ENCODE results near the gene DYNAP.

DYNAP gene, protein sequence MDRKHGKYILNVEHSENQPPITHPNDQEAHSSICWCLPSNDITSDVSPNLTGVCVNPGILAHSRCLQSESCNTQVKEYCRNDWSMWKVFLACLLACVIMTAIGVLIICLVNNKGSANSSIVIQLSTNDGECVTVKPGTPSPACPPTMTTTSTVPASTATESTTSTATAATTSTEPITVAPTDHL

DNA sequence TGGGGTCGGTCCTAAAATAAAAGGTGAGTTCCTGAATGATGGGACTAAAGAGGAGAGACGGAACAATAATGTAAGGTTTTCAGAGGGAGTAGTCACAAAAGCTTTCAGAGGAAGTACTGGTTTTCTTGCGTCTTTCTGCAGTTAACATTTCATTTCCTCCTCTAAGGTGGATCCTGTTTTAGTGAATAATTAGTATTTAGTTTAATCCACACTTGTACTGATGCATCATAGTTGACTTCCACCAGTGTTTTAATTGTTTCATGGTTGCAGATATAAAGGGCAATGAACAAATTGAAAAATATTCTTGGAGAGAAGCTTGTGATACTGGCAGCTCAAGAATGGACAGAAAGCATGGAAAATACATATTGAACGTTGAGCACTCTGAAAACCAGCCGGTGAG lies at the start of gene DYNAP:
TSS of gene DYNAP (plus strand) at position 301 of the 400 bp plus-strand sequence. CDS start at position 339, 38 bp downstream.
- Histone ChIP-seq H3K79me2 (ENCODE audit: control insufficient read depth, low read length) (no peaks in the 10 kb centered on the region), H3K27me3 (ENCODE audit: control insufficient read depth, low read length) (peaks cover 4% of the 10 kb centered on the region; the same call in 1 of the 2 replicates), H3K9me2 (replicated peaks; ENCODE audit: control insufficient read depth, low read length) (no peaks in the 10 kb centered on the region), H3K36me3 (ENCODE audit: control insufficient read depth, low read length) (no peaks in the 10 kb centered on the region), H3F3A (ENCODE audit: control insufficient read depth, insufficient read depth) (no peaks in the 10 kb centered on the region), H3K9me3 (ENCODE audit: control insufficient read depth, insufficient read depth, low read length) (no peaks in the 10 kb centered on the region), H4K20me1 (ENCODE audit: control insufficient read depth, insufficient read depth, low read depth, low read length) (no peaks in the 10 kb centered on the region), H3K4me3 (ENCODE audit: low read length) (no peak within 1 kb of the TSS), H3K4me2 (ENCODE audit: low read length) (no peak within 1 kb of the TSS), H3K4me1 (ENCODE audit: control insufficient read depth, low read length) (no peaks in the 10 kb centered on the region), H3K27ac (ENCODE audit: low read depth, low read length) (no peak within 1 kb of the TSS)
- TF ChIP-seq, protein P1, sequence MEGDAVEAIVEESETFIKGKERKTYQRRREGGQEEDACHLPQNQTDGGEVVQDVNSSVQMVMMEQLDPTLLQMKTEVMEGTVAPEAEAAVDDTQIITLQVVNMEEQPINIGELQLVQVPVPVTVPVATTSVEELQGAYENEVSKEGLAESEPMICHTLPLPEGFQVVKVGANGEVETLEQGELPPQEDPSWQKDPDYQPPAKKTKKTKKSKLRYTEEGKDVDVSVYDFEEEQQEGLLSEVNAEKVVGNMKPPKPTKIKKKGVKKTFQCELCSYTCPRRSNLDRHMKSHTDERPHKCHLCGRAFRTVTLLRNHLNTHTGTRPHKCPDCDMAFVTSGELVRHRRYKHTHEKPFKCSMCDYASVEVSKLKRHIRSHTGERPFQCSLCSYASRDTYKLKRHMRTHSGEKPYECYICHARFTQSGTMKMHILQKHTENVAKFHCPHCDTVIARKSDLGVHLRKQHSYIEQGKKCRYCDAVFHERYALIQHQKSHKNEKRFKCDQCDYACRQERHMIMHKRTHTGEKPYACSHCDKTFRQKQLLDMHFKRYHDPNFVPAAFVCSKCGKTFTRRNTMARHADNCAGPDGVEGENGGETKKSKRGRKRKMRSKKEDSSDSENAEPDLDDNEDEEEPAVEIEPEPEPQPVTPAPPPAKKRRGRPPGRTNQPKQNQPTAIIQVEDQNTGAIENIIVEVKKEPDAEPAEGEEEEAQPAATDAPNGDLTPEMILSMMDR (IDR thresholded peaks at IDR 0.05; ENCODE audit: low read depth, low read length, poor library complexity, severe bottlenecking): no peak
- TF ChIP-seq EZH2phosphoT487 (IDR thresholded peaks at IDR 0.05; ENCODE audit: borderline replicate concordance, low read length): no peak

DNA sequence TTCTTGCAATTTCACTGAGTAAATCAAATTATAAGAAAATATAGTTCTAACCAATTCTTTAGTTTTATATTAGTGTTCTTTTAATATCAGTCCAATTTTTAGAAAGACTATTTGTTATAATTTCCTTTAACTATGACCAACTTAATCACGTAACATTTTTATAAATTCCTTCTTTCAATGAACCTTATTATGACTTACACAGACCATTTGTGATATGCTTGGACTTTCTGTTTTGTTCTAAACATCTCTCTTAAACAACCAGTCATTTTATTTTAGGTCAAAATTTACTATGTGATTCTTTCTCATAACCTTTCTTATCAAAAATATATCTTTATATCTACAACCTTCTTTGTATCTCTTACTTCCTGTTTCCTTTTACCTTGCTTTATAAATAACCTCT lies 39.5 kb upstream of the DYNAP start:
- Histone ChIP-seq H3K4me1 (ENCODE audit: control insufficient read depth, low read length) (no peaks in the 10 kb centered on the region), H3K27ac (ENCODE audit: low read depth, low read length) (no peak overlapping the region), H3K9me2 (replicated peaks; ENCODE audit: control insufficient read depth, low read length) (no peaks in the 10 kb centered on the region), H3K36me3 (ENCODE audit: control insufficient read depth, low read length) (no peaks in the 10 kb centered on the region), H3K4me2 (ENCODE audit: low read length) (no peak overlapping the region), H3K9me3 (ENCODE audit: control insufficient read depth, insufficient read depth, low read length) (no peaks in the 10 kb centered on the region), H4K20me1 (ENCODE audit: control insufficient read depth, insufficient read depth, low read depth, low read length) (no peaks in the 10 kb centered on the region), H3K79me2 (ENCODE audit: control insufficient read depth, low read length) (no peaks in the 10 kb centered on the region), H3K27me3 (ENCODE audit: control insufficient read depth, low read length) (no peaks in the 10 kb centered on the region), H3F3A (ENCODE audit: control insufficient read depth, insufficient read depth) (no peaks in the 10 kb centered on the region), H3K4me3 (ENCODE audit: low read length) (no peak overlapping the region)
- TF ChIP-seq, protein P1 (IDR thresholded peaks at IDR 0.05; ENCODE audit: low read depth, low read length, poor library complexity, severe bottlenecking): no peak
- TF ChIP-seq EZH2phosphoT487 (IDR thresholded peaks at IDR 0.05; ENCODE audit: borderline replicate concordance, low read length): no peak

DNA sequence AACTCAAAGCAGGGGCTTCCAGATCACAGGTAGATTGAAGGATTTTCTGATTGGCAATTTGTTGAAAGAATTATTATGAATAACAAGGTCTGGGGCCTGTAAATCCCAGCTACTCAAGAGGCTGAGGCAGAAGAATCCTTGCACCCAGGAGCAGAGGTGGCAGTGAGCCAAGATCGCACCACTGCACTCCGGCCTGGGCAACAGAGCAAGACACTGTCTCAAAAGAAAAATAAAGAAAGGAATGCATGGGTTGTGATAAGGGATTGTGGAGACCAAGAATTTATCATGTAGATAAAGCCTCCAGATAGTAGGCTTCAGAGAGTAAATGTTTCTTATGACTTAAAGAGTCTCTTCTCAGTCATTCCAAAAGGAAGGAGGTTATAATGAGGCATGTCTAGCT lies 35.8 kb upstream of the DYNAP start:
- Histone ChIP-seq H3K9me2 (replicated peaks; ENCODE audit: control insufficient read depth, low read length) (no peaks in the 10 kb centered on the region), H3K4me2 (ENCODE audit: low read length) (no peak overlapping the region), H3K4me3 (ENCODE audit: low read length) (no peak overlapping the region), H3K27ac (ENCODE audit: low read depth, low read length) (no peak overlapping the region), H3K4me1 (ENCODE audit: control insufficient read depth, low read length) (no peaks in the 10 kb centered on the region), H3K79me2 (ENCODE audit: control insufficient read depth, low read length) (no peaks in the 10 kb centered on the region), H3K27me3 (ENCODE audit: control insufficient read depth, low read length) (no peaks in the 10 kb centered on the region), H3F3A (ENCODE audit: control insufficient read depth, insufficient read depth) (no peaks in the 10 kb centered on the region), H3K9me3 (ENCODE audit: control insufficient read depth, insufficient read depth, low read length) (no peaks in the 10 kb centered on the region), H4K20me1 (ENCODE audit: control insufficient read depth, insufficient read depth, low read depth, low read length) (no peaks in the 10 kb centered on the region), H3K36me3 (ENCODE audit: control insufficient read depth, low read length) (no peaks in the 10 kb centered on the region)
- no peak for TF ChIP-seq EZH2phosphoT487 (IDR thresholded peaks at IDR 0.05; ENCODE audit: borderline replicate concordance, low read length)
- TF ChIP-seq, protein P1 (IDR thresholded peaks at IDR 0.05; ENCODE audit: low read depth, low read length, poor library complexity, severe bottlenecking): no peak

Measured in DOHH2 (cell line).